Kidney tubule cell (primary cell): Measurements from ENCODE around the gene SPATA20.
A peak's percentile ranks its signal among the peaks of the same experiment; 100 is the strongest.

Experiments used
- DNase-seq: peaks from one replicate; pipeline ENCODE4 v3.0.0-alpha.2; 2018; ENCODE audit warnings: low spot score

The SPATA20 gene

GRCh38 chr17:50540560-50541401, 6.2 kb upstream of the SPATA20 start:
- DNase-seq: no peak

DNA sequence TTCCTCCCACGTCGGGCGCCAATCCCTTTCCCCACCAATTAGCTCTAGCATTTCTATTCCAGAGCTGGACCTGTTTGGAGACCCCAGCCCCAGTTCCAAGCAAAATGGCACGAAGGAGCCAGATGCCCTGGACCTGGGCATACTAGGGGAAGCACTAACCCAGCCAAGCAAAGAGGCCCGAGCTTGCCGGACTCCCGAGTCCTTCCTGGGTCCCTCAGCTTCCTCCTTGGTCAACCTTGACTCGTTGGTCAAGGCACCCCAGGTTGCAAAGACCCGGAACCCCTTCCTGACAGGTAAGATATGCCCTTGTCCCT, 5.6 kb upstream of the SPATA20 start:
- DNase-seq: no peak

DNA sequence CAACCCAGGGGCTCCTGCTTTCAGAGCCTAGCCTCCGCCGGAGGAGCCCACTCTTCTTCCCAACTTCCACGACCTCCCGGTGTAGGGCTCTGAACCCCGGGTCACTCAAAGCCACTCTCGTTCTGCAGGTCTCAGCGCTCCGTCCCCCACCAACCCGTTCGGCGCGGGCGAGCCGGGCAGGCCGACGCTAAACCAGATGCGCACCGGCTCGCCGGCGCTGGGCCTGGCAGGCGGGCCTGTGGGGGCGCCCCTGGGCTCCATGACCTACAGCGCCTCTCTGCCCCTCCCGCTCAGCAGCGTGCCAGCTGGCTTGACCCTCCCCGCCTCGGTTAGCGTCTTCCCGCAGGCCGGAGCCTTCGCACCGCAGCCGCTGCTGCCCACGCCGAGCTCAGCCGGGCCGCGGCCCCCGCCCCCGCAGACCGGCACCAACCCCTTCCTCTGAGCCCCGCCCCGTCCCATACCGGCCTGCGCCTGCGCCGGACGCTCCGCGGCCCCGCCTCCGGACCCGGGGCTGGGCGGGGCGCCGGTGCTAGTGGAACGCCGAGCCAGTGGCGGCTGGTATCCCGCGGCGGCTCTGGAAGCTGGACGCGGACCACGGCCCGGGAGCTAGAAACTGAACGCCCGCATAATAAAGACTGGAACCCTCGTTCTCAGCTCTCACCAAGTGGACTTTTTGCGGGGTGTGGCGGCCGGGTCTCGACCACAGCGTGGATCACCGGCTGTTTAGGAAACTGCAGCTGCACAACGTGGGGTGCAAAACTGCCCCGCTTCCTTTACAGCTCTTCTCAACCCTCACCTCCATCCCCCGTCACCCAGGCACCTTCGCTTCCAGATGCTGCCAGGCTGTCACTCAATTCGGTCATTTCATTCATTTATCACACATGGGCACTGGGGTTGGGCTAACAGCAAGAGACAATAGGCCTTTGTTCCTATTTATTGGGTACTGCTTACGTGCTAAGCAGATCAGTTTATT, 5.0 kb upstream of the SPATA20 start:
- DNase-seq: peak; percentile 82

DNA sequence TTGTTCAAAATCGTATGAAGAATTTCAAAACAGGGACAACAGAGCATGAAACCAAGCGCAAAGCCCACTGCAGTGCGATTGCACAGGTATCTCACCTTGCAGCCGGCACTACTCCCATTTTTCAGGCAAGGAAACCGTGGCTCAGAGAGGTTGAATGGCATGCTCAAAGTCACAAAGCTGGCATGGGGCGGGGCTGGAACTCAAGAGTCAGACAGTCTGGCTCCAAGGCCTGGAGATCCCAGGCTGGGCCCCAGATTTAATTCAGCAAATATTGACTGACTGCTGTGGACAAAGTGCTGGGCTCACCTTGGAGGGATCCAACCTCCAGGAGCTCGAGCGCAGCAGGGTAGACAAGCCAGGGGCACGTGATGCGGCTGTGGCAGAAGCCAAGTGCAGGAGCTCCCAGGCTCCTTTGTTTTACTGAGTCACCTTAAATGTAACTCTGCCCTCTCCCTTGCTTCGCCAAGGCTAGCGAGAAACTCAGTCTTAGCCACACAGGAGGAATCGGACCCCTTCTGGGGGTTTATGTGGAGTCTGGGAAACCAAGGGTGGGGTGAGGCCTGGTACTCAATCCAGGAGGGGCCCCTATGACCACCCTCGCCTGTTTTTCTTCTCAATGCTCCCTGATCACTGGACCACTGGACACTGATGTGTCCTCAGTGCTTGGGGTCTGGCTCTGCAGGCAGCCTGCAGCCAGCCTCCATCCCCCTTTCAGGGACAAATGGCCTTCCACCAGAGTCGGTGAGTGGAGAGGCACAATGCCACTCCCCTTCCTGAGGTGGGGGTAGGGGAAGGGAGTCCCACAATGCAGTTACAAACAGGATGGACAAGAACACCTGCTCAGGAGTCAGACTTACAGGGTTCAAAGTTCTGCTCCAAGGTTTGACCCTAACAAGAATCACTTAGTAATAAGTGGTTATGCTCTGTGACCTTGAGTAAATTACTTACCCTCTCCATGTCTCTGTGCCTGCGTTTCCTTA, 3.9 kb upstream of the SPATA20 start:
- no peak for DNase-seq

- DNase-seq: no peak
Measured at GRCh38 chr17:50544516-50544915, 2.5 kb upstream of the SPATA20 start.

DNA sequence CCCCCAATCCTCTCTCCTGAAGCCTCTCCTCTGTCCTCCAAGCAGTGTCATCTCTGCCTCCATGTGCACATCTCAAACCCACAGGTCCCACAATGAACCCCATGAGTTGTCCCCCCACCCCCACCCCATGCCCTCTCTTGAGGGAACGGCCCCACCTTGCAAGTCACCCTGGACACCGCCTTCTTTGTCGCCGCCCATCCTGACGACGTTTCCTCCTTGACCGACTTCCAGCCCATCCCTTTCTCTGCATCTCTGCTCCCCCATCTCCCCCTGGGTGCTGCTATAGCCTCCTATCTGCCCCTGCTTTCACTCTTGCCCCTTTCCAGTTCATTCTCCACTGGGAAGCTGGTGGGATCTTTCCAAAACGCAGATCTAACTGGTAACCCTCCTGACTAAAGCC, 1.7 kb upstream of the SPATA20 start:
- no peak for DNase-seq

DNA sequence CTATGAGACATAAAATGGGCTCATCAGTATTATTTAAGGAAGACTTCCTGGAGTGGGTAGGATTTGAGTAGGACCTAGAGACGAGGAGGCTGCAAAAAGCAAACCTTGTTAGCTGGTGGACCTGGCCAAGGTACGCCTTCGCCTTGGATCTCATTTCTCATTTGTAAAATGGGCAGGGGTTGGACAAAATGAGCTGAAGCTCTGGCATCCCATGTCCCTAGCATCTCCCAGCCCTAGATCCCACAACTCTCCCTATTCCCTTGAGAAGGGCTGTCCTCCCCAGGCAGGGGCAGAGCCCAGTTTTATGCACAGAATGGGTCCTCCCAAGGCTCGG, 306 bp upstream of the SPATA20 start:
- no peak for DNase-seq

DNA sequence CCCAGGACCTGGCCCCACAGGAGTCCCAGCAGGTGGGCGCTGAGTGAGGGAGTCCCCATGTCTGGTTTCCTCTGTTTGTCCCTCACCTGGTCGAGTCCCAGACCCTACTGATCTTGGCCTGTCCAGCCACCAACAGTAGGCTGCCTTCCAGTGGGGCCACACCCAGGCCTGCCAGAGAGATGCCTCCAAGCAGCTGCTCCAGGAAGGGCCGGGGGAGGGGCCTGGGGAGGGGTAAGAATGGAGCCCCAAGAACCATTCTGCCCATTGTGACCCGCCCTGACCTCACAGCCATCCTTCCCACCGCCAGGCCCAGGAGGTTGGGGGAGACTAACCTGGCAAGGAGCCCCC, 736 bp downstream of the SPATA20 start:
- no peak for DNase-seq

DNA sequence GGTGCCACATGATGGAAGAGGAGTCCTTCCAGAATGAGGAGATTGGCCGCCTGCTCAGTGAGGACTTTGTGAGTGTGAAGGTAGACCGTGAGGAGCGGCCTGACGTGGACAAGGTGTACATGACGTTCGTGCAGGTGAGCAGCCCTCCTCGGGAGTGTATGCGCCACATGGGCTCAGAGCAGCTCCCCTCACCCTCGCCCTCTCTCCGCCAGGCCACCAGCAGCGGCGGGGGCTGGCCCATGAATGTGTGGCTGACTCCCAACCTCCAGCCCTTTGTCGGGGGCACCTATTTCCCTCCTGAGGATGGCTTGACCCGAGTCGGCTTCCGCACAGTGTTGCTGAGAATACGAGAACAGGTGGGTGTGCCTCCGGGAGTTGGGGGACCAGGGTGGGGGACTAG, 1.9 kb downstream of the SPATA20 start:
- no peak for DNase-seq

DNA sequence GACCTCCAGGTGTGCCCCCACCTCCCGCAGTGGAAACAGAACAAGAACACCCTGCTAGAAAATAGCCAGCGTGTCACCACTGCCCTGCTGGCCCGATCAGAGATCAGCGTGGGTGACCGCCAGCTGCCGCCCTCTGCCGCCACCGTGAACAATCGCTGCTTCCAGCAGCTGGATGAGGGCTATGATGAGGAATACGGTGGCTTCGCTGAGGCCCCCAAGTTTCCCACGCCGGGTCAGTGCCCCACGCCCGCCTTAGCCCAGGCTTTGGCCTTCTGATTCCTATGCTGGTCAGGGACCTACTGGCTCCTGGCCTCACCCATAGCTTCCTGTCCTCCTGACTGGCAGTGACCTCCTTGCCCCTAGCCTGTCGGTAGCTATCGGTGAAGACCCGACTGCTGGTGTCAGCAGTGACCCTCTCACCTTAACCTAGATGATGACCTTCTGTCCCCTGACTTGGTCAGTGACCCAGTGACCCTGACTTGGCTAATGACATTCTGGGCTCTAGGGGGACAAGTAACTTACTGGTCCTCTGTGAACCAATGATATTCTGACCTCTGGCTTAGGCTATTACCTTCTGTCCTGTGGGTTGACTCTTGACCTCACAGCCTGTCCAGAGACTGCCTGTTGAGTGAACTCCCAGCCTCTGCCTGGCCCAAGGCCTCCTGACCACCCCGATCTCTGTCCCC, 2.4 kb downstream of the SPATA20 start:
- DNase-seq: no peak

- no peak for DNase-seq
Measured at GRCh38 chr17:50549969-50550368, 3.0 kb downstream of the SPATA20 start.

GRCh38 chr17:50550661-50551432, 3.9 kb downstream of the SPATA20 start:
- DNase-seq: peak; percentile 83

- DNase-seq: no peak
Measured at GRCh38 chr17:50551433-50551815, 4.5 kb downstream of the SPATA20 start.

GRCh38 chr17:50551884-50552283, 4.9 kb downstream of the SPATA20 start:
- no peak for DNase-seq

GRCh38 chr17:50554201-50554600, 7.2 kb downstream of the SPATA20 start:
- DNase-seq: no peak

- no peak for DNase-seq
Measured at GRCh38 chr17:50556803-50557202, 9.8 kb downstream of the SPATA20 start.

DNA sequence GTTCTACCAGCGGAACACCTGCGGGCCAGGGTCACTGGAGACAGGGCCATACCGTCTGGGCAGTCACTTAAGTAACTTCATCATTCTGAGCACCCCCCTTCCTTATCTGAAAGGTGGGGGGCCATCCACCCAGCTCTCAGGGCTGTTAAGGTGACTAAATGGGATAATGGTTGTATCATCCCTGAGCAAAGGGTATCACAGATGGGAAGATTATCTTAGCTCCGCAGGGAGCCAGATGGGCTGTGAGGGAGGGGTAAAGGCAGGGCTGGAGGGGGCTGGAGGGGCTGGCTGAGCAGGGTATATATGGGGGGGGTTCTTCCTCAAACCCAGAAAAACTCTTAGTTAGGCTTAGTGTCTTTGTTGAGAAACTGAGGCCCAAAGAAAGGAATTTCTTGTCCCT, 10.7 kb downstream of the SPATA20 start:
- DNase-seq: no peak

DNA sequence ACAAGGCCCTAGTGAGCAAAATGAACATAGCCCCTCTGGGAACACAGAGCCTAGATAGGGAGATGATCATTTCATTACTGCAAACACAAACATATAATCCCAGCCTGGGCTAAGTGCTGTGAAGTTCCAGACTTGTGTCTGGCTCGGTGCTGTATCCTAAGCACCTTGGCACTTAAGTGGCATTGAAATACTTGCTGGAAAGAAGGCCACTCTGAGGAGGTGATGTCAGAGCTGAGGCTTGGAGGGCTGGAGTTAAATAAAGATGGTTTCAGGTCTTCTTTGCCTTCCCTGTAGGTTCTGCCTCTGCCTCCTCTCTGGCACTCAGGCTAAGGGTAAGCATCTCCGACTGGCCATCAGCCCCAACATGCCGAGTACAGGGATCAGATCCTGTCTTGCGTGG, 11.1 kb downstream of the SPATA20 start:
- DNase-seq: no peak

DNA sequence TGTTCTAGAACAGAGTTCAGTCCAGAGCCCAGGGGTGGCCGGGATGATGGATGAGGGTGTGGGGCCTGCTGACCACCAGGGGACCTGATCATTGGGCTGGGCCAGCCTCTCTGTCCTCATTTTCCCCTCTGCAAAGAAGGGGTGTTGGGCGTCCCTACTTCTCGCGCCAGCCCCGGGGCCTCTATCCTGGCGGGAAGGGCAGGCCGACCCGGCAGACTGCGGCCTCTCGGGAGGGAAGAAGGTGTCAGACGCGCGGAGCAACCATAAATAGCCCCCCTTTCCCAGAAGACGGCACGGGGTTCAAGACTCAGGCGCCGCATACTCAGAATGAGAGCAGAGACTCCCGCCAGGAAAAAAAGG, 11.6 kb downstream of the SPATA20 start:
- no peak for DNase-seq

GRCh38 chr17:50558941-50559614, 12.1 kb downstream of the SPATA20 start:
- no peak for DNase-seq
